Stimulated activated CD8-positive, alpha-beta memory T cell treated with anti-CD3 and anti-CD28 coated beads, Interleukin-7, amount 100 ng/mL, for 4 hours (primary cell): ENCODE results near the gene TBPL1.

ENCODE experiments used
- DNase-seq, 2 donors: peaks; one replicate each; pipeline ENCODE4 v3.0.0-alpha.2; 2020; ENCODE audit warnings: low read depth in 2 of 2

Gene TBPL1

DNA sequence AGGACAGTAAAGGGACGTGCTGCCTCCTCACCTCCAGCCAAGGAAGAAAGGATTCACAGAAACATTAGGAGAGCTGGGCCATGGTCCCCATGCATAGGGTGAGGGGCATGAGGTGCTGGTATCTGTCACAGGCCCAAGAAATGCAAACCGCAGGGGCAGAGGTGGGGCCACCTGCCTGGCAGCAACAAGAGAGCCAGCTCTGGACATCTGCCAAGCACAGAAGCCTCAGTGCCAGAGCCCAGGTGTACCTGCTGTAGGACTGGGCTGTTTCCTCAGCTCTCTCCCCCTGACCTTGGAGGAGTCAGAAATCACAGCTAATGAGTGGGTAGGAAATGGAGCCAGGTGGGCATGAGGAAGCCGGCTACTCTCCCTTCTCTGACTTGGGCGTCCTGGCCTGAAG is 54.1 kb downstream of the TBPL1 start:
- DNase-seq, result no peak

DNA sequence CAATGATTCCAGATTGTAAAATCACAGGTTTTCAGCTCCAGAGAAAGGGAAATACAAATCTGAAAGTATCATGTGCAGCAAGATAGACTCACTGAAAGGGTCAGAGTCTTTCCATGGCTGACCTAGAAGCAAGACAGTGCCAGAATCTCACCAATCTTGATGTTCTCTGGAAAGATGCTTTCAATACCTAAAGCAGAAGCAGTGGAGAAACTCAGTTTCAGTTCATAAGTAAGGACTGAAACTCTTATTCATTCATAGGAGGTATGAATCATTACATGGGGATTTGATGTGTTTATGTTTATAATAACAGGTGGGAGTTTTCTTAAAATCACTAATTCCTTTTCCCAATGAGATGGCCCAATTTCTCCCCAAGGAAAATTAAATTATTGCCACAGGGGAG is 56.9 kb downstream of the TBPL1 start:
- DNase-seq, result no peak

DNA sequence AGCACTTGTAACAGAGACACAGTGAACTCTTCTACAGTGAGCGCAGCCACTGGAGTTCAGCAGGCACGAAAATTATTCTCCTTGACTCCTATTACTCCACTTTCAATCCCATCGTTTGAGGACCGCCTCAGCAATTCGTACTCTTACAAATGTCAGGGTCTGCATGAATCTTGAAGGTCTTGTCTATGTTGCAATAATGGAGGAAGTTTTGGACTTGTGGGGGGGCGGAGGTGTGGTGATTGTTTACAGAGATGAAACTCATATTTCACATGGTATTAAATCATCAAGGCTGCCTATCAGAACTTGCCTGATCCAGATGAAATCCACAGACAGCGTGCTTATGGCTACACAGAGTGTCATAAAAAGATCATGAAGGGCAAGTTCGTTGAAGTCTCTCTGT is 57.4 kb downstream of the TBPL1 start:
- DNase-seq, result no peak

DNA sequence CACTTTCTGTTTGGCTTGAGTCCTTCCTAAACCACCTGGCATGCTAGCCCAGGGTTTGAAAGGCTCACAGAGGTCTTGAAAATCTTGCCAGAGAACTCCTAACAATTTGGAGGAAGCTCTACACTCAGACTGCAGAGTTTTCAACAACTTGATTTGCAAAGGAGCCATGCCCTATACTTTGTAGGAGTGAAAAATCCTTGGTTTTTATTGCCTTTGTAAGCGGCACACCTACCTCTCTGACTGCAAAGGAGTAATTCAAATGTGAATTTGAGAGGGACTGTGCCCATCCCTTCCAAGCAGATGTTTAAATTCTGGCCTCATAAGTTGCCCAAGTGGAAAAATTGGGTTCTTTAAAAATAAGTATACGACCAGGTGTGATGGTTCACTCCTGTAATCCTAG is 58.0 kb downstream of the TBPL1 start:
- no peak for DNase-seq

DNA sequence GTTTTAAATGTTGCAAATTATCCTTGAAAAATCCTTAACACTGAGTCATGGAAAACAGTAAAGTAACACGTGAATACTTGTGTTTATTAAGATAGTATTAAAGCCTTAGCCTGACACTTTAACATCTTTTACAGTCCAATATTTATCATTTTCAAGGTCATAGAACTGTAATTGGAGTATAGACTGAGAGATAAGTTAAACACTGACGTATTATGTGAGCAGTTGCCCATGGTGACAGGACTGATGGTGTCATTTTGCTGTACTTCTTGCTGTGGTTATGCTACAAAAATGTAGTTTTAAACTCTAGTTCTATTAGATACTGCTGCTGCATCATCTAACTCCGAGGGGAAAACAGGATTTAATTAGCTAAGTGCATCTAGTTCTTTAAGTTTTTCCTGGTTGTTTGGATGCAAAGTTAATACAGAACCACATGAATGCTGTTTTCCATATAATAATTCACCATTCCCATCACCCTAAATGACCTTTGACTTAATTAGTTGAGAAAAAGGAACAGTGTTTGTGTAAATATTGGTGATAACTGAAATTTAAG is 61.6 kb downstream of the TBPL1 start:
- no peak for DNase-seq

DNA sequence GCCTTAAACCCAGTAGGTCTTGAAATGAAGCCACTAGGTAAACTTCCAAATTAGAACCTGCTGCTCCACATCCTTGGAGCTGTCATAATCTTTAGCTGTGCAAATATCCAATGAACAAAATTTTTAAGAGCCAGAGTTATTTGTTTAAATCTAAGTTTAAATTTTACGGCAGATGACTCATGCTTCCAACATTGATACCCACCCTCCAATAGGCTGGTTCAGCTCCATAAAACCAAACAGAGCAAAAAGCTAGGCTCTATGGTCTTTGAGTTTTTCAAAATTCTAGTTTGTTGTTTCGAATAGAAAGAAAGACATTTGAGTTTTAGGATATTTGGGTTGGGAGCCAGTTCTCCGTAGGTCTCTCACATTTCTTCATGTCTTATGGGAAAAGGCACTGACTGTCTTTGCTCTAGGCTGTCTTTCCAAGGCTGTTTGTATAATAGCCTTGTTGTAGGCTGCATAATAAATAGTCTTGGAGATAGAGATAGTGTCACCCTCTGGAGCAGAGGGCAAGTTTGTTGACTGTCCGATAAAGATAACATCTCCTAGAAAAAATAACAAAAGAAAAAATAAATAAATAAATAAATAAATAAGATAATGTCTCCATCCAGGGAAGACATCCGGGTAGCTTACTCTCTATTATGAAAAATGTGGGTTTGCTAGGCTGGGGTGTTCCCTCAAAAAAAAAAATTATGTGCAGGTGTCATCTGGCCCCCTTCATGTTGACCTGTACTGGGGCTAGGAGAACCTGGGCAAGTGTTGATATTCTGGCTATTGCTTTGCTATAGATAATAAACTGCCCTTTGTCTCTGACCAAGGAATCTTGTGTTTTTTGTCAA is 62.9 kb downstream of the TBPL1 start:
- DNase-seq, result no peak

DNA sequence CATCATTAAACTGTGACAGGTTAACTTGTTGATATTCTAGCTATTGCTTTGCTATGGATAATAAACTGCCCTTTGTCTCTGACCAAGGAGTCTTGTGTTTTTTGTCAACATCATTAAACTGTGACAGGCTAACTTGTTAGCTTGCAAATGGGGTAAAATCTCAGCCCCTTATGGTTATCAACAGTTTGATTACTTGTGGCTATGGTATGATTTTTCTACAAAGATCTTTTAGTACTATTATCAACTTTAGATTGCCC is 63.5 kb downstream of the TBPL1 start:
- DNase-seq, result no peak

DNA sequence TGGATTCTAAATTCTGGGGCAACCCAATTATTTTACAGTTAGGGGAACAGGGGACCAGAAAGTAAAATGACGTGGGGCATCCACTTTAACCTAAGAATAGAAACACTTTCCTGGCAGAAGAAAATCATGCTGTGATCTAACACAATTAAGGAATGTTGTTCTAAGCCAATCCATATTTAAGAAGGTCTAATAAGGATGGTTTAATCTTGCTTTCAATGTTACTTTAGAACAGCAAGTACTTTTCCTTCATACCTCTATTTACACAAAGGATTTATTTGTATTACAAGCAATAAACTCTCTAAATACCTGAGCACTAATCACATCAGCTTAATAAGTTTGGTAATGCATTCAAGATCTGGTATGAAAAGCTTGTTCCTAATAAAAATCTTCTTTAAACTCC is 67.0 kb downstream of the TBPL1 start:
- no peak for DNase-seq

DNA sequence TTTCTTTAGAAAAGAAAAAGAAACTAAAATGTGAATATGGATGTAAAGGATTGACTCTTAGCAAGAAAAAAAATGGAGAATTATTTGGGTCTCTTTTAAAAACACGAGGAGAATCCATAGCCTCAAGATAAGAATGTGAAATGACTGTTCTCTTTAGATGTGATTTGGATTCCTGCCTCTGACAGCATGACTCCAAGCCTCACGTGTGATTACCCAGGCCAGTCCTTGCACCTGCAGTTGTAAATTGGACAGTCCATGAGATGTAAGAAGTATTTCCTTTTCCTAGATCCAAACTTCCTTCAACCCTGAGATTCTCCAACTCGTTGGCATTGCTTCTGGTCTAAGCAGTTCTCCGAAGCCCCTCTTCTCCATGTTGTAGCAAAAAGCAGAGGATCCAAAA is 67.5 kb downstream of the TBPL1 start:
- DNase-seq, result no peak

DNA sequence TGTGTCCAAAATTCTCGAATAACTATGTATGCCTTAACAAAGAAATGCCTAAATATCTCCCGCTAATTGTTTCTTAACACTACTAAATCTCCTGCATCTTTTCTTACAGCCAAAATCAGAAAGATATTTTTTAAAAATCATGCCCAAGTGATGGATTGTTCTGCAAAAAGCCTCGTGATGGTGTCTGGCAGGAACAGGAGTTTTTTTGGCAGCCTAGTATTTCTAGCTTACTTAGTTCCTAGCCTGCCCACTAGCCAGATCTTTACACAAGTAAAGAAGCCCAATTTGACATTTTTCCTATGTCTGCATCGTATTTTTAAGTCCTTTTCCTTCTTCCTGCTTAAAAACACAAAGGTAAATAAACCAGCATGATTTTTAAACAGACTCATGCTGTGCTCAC is 67.9 kb downstream of the TBPL1 start:
- DNase-seq, result no peak

DNA sequence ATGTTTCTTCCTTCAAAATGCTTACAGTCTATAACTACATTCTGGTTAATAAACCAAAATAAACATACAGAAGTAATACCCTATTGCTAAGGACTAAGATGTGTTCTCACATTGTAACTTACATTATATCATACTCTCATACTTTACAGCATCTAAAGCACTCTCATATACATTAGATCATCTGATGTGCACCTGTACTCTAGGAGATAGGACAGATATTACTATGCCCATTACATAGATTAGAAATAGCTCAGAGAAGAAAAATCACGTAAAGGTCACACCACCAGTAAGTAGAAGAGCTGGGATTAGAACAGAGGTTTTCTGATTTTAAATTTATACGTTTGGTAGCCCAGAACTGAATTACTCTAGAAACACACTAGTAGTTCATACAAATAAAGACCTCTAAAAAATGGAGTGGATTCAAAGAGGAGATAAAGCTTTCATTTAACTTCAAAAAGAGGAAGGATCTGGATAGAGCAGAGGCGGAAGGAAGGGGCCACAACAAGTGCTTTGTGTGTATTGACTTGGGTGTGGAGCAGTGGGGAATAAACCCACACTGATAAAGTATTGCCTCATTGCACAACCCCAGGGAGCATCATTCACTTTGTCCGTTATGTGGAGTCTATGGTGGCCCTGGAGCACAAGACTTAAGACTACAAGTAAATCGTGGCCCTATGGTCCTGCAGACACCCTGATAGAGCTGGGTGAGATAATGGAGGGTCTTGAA is 68.5 kb downstream of the TBPL1 start:
- no peak for DNase-seq

DNA sequence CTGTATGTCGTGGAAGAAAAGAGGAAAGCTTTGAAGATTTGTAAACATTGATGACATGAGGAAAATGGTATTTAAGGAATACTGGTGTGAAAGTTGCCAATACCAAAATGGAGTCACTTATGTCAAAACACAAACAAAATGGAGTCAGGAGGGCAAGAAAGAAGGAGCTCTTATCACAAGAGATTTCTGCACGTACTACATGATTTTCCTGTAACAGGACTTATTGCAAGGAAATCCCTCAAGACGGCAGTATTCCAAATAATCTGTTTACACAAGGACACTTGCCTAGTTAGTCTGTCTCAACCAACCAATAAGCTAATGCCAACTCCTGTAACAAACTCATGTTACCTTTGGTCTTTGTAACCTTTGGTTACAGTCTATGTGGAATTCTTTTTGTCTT is 69.6 kb downstream of the TBPL1 start:
- DNase-seq, result no peak

DNA sequence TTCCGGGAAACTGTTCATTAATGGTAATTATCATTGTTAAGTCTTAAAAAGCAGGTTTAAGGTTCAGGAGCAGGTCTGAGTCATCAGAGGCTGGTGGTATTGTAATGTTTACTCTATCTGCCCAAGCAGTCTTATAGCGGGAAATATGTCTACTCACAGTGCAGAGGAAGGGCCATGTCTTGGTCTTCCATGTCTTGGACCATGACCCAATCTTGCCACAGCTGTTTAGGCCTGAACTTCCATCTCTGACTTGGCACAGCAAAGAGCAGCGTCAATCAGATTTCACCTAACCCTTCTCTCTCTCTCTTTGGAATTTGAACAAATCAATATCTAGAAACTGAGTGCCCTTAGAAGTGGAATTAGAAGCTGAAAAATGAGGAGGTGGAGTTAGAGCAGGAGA is 73.6 kb downstream of the TBPL1 start:
- no peak for DNase-seq

DNA sequence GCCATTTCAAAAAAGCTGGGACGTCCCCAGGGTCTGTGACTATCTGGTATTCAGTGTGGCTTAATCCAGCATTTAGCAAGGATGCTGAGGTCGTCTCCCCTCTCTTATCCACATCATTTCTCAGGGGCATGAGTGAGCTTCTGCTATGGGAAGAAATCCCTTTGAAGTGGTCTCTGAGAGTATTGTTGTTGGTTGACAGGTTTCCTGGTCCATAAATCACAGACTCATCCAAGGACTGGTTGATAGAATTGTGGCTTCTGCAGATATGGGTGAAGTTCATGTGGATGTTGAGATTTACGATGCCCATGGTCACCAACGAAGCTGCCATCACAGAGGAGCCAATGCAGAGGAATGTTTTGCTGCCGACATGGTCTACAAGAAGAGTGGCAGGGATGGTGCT is 75.4 kb downstream of the TBPL1 start:
- DNase-seq, result no peak

DNA sequence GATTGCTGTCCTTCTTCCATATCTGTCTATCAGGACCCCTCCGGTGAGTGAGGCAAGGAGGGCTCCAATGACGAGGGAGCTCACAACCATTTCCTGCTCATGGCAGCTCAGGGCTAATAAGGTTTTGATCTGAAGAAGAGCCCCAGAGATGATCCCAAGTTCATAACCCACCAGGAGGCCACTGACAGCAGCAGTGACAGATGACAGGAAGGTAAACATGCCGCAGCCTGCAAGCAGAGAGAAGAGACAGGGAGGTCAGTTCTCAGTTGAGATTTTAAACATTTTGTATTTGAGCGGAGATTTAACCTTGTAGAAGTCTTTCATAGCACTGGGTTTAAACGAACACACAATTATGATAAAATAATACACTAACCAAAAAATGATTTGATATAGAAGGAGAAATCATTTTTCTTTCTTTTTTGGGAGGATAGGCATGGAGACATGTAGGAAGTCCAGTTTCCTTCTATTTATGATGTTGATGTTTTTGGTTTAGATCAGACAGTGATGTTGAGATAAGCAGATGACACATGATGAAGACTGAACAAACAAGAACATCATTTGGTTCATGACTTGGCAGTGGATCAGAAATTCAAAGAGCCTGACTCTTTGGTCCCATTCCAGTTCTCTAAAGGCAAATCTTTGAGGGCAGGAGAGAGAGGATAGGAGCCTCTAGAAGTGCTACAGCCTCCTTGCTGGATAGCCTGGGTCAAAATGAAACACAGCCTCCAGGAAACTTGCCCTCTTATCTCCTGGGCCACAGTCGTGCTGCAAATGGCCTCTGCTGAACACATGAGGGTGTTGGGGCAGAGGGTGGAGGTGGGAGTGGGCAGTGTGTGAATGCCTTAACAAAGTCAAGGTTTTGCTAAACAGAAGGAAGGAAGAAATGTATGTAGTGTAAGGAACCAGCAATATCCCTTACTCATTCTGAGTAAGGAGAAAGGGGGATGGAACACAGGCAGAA is 76.8 kb downstream of the TBPL1 start:
- no peak for DNase-seq

DNA sequence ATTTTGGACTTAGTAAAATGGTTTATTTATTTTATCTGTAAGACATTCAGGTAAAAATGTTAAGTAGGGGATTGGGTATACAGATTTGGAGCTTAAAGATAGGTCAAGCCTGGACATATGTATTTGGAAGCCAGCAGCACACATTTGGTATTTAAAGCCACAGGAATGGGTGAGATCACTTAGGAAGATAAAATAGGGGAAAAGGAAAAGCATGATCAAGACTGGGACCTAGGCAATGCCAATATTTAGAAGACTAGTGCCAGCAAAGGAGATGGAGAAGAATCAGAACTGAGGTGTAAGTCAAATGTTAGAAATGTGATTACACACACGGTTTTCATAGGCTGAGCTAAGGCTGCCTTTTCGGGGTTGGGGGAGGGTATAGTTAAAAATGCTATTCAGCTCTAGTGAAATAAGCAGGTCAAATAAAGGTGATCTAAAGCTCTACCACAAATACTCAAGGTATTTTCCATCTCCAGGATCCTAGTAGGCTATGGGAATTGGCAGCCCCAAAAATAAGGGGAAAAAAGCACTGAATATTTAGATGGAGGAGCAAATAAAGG is 78.8 kb downstream of the TBPL1 start:
- no peak for DNase-seq

DNA sequence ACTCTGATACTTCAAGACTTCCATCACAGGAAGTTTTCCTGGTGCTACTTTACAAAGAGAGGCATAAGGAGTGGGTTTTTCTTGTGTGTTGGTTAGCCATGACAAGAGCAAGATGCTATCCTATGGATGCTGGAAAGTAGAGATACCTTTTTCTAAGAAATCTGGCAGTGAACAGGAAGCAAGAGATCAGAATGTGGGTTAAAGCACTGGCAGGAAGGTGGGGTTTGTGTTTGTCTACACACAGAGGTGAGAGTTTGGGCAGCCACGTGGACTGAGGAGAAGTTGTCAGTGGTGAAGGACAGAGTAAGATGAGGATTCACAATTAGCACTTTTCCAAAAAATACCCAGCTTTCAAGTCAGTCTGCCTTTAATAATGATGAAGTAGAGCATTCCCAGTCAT is 81.5 kb downstream of the TBPL1 start:
- DNase-seq, result no peak

DNA sequence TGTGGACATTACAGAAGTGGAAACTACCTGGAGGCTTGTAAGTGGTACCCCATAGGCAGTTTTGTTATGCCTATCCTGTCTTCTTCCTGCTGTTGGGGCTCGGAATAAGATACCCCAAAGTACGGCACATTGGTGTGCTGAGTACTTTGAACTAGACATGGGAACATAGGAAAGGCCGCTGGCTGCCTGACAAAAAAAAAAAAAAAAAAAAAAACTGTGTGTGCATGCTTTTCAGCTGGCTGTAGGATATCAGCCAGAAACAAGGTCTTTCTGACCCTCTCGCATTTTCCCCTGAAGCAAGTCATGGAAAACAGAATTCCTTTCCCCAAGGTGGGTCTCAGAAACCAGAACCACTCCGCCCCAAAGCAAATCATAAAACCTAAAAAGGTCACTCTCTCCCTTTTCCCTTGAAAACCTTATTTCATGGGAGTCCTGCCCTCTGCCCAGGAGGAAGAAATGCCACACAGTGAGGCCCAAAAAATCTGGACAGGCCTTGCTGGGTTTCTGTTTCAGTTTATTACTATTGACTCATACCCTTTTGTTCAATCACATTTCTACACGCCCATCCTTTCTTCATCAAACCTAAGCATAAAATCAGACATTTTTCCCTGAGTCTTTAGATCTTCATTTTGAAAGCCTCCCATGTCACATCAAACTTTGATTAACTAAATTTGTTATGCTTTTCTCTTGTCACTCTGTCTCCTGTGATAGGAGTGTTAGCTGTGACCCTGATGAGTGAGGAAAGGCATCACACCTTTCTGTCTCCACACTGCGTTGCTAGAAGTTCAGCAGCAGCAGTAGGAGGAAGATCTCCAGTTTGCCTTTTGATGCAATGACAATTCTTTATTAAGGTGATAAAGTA is 82.2 kb downstream of the TBPL1 start:
- DNase-seq, result no peak

DNA sequence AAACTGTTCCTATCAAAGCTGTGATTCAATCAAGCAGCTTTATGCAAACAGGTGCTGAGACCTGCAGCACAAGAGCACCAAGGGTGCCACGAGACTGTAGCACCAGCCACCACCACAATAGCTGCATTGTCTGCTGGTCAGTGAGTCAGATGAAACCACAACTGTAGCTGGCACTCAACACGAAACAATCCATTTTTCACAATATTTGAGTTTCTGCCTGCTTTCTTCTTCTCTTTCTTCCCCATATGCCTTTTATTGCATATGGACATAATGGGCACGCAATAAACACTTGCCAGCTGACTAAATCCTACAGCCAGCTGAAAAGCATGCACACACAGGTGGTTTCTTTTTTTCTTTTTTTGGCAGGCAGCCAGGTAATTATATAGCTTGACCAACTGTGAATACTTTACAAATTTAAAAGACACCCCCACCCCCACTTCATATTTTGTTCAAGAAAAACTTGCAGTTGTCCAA is 82.8 kb downstream of the TBPL1 start:
- DNase-seq, result no peak

DNA sequence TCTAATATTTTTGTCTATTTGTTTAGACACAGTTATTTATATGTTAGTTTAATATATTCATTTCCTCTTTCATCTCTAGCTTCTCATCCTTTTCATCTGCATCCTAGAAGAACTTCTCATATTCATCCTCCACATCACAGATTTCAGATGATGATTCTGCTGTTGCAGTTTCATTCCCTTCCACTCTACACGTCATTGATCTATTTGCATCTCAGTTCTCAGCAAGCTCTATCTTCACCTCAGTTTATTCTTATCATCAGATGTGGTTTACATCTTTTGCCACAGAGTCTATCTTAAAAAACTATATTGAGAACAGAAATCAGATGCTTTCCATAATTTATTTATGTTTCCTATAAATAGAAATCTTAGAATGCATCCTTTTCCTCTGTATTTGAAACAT is 86.1 kb downstream of the TBPL1 start:
- no peak for DNase-seq
